ENCODE data around the gene CASP7.

The CASP7 gene

GRCh38 chr10:113693348-113693747 lies 13.6 kb downstream of the CASP7 start:
- Histone ChIP-seq H3K4me3 (no peak overlapping the region), H3K4me1 (no peaks in the 10 kb centered on the region), H3K27me3 (no peaks in the 10 kb centered on the region), H3K36me3 (peaks cover 34 to 45% (median 39%) of the 10 kb centered on the region in 3 donors), H3K9me3 (peaks cover 0 to 25% (median 11%) of the 10 kb centered on the region in 3 donors), H3K27ac (no peak overlapping the region)
- intact Hi-C loops (cut with DNase I; ENCODE audit: low total_unique reads) = no loop called here
- no peak for TF ChIP-seq CTCF (IDR thresholded peaks at IDR 0.05)
- DNase-seq = no peak

- no peak overlapping the region for H3K27ac ChIP-seq
- no peak for DNase-seq
- TF ChIP-seq CTCF (IDR thresholded peaks at IDR 0.05) = no peak
- intact Hi-C loops (cut with DNase I; ENCODE audit: low total_unique reads) = no loop called here
- H3K27me3 ChIP-seq = no peaks in the 10 kb centered on the region
- H3K9me3 ChIP-seq = peaks cover 0 to 23% (median 11%) of the 10 kb centered on the region in 3 donors
- peaks cover 45 to 57% (median 47%) of the 10 kb centered on the region in 3 donors for H3K36me3 ChIP-seq
- no peak overlapping the region for H3K4me3 ChIP-seq
- H3K4me1 ChIP-seq = no peaks in the 10 kb centered on the region
These were observed 16.0 kb downstream of the CASP7 start for GRCh38 chr10:113695691-113696090.

- H3K9me3 ChIP-seq = peaks cover 0 to 16% (median 4%) of the 10 kb centered on the region in 3 donors
- H3K4me3 ChIP-seq = no peak overlapping the region
- no peak for DNase-seq
- peaks cover 38 to 43% (median 42%) of the 10 kb centered on the region in 3 donors for H3K36me3 ChIP-seq
- H3K27me3 ChIP-seq = no peaks in the 10 kb centered on the region
- TF ChIP-seq CTCF (IDR thresholded peaks at IDR 0.05) = no peak
- no peak overlapping the region for H3K27ac ChIP-seq
- H3K4me1 ChIP-seq = no peaks in the 10 kb centered on the region
- intact Hi-C loops (cut with DNase I; ENCODE audit: low total_unique reads) = no loop called here
These were observed 17.9 kb downstream of the CASP7 start for GRCh38 chr10:113697595-113697994.

- peaks cover 0 to 20% (median 0%) of the 10 kb centered on the region in 3 donors for H3K36me3 ChIP-seq
- peak; percentile 47 to 58 for TF ChIP-seq CTCF (IDR thresholded peaks at IDR 0.05)
- H3K27me3 ChIP-seq = no peaks in the 10 kb centered on the region
- H3K4me1 ChIP-seq = peaks cover 0 to 6% (median 2%) of the 10 kb centered on the region in 4 donors
- no peaks in the 10 kb centered on the region for H3K9me3 ChIP-seq
- H3K27ac ChIP-seq = no peak overlapping the region
- intact Hi-C loops (cut with DNase I; ENCODE audit: low total_unique reads) = loop anchor here (10.0 kb wide), 2 partner anchors 100 to 400 kb away; no protein-coding TSS in a partner anchor
- DNase-seq = no peak
- H3K4me3 ChIP-seq = no peak overlapping the region
These were observed 25.1 kb downstream of the CASP7 start for GRCh38 chr10:113704637-113705343.

GRCh38 chr10:113705344-113705652 lies 25.6 kb downstream of the CASP7 start:
- H3K27ac ChIP-seq = no peak overlapping the region
- intact Hi-C loops (cut with DNase I; ENCODE audit: low total_unique reads) = loop anchor here (10.0 kb wide), 2 partner anchors 100 to 400 kb away; no protein-coding TSS in a partner anchor
- DNase-seq = no peak
- H3K36me3 ChIP-seq = peaks cover 0 to 20% (median 0%) of the 10 kb centered on the region in 3 donors
- no peaks in the 10 kb centered on the region for H3K27me3 ChIP-seq
- H3K4me1 ChIP-seq = peaks cover 0 to 6% (median 2%) of the 10 kb centered on the region in 4 donors
- TF ChIP-seq CTCF (IDR thresholded peaks at IDR 0.05) = no peak
- H3K9me3 ChIP-seq = no peaks in the 10 kb centered on the region
- no peak overlapping the region for H3K4me3 ChIP-seq
